Keratinocyte (primary cell): Measurements from ENCODE around the gene C14orf39.
A peak's percentile ranks its signal among the peaks of the same experiment; 100 is the strongest.

Experiments used
- EZH2 ChIP-seq: IDR thresholded peaks from one replicate; pipeline ENCODE4 v1.6.1; 2012; ENCODE audit warnings: inconsistent platforms, mild to moderate bottlenecking, low read length, moderate library complexity
- TF ChIP-seq, protein P1 (sequence below), 3 experiments: IDR thresholded peaks in 1 of 3; conservative IDR thresholded peaks in 1 of 3; optimal IDR thresholded peaks in 1 of 3; 2 replicates in 2 of 3; 3 replicates in 1 of 3; pipeline versions ENCODE3 to v1.5.1; 2011; ENCODE audit warnings: low read length in 3 of 3, mild to moderate bottlenecking in 3 of 3, moderate library complexity in 2 of 3, control low read depth in 1 of 3, inconsistent platforms in 1 of 3; ENCODE audit not compliant: insufficient read depth in 2 of 3; ENCODE audit errors: extremely low read depth in 1 of 3

DNA sequence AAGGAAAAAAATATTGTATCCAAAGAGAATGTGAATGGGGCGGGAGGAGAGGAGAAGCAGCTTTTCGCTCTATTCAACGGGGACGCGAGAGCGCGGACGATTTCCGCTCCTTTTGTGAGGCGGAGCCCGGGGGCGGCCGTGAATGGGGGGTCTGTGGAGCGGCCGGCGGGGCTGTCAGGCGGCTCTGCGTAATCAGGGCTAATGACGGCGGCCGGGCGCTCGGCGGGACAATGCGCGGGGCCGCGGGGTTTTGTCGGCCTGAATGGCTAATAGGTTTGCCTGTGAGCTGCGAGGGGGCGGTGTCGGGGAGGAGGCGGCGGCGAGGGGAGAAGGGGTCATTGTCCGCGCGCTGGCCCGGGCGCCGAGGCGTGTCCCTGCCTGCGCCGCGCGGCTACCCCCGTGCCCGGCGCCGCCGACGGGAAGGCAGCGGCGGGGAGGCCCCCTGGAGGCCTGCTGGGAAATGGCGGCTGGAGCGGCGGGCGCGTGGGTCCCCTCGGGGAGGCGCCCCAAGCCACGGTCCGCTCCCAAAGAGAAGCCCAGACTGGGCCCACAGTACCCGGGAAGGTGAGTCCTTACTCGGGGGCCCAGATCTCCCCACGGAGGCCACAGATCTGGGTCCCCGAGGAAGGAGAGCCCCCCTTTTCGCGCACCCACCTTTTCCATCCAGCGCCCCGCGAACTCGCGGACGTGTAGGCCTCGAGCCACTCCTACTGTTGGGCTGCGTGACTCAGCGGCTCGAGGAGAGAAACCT is 29.1 kb upstream of the C14orf39 start:
- TF ChIP-seq, protein P1, sequence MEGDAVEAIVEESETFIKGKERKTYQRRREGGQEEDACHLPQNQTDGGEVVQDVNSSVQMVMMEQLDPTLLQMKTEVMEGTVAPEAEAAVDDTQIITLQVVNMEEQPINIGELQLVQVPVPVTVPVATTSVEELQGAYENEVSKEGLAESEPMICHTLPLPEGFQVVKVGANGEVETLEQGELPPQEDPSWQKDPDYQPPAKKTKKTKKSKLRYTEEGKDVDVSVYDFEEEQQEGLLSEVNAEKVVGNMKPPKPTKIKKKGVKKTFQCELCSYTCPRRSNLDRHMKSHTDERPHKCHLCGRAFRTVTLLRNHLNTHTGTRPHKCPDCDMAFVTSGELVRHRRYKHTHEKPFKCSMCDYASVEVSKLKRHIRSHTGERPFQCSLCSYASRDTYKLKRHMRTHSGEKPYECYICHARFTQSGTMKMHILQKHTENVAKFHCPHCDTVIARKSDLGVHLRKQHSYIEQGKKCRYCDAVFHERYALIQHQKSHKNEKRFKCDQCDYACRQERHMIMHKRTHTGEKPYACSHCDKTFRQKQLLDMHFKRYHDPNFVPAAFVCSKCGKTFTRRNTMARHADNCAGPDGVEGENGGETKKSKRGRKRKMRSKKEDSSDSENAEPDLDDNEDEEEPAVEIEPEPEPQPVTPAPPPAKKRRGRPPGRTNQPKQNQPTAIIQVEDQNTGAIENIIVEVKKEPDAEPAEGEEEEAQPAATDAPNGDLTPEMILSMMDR (optimal IDR thresholded peaks at IDR 0.05 in 1 of 3, IDR thresholded peaks at IDR 0.05 in 1 of 3, conservative IDR thresholded peaks at IDR 0.05 in 1 of 3; ENCODE audit: extremely low read depth in 1 of 3, insufficient read depth in 2 of 3, low read length in 3 of 3): peak in 1 of 3 experiments; percentile 44
- TF ChIP-seq EZH2: peak; percentile 52
